Caco-2 (cell line): Measurements from ENCODE around the gene NRCAM. TPM values are rescaled to one million over a fixed set of nuclear protein-coding genes. Genes with fewer than 3 reads are reported as not detected.

Source experiments
- BruUV-seq: library from RNA; stranded (reverse); fragments of 400-500 nt; replicated peaks from 2 replicates; lab custom pipeline; 2021; lab: Mats Ljungman, UMichigan
- CTCF ChIA-PET: fragments of 300-600 bp; sonication (Branson Sonifier 250); formaldehyde crosslinking; loops from one replicate; lab custom pipeline; 2022; ENCODE audit warnings: antibody characterized with exemption; lab: Charles Lee
- POLR2A ChIA-PET: fragments of 300-600 bp; sonication (Branson Sonifier 250); formaldehyde crosslinking; loops from one replicate; lab custom pipeline; 2022; ENCODE audit warnings: antibody characterized with exemption; lab: Charles Lee
- DNase-seq, 2 experiments: peaks; one replicate each; pipeline versions ENCODE4 v3.0.0 to v3.0.0-alpha.2; 2020 to 2022
- H3K27me3 ChIP-seq: replicated peaks from 2 replicates; pipeline ENCODE4 v1.6.0; 2011; ENCODE audit warnings: low read length; ENCODE audit not compliant: control insufficient read depth, insufficient read depth
- H3K36me3 ChIP-seq: 2 replicates; pipeline ENCODE4 v1.5.1; 2011; ENCODE audit warnings: low read length; ENCODE audit not compliant: control insufficient read depth, insufficient read depth
- H3K4me1 ChIP-seq: fragments of 250-450 bp; sonication (Bioruptor Pico); 2 replicates; pipeline ENCODE4 v1.5.1; 2020; ENCODE audit warnings: mild to moderate bottlenecking
- H3K4me3 ChIP-seq: 2 replicates; pipeline ENCODE4 v1.5.1; 2011; ENCODE audit warnings: low read depth, mild to moderate bottlenecking, control low read depth, low read length
- H3K9me3 ChIP-seq: fragments of 250-450 bp; sonication (Bioruptor Pico); 2 replicates; pipeline ENCODE4 v1.5.1; 2020; ENCODE audit warnings: mild to moderate bottlenecking, moderate library complexity
- H3K27ac Mint-ChIP-seq: one replicate; pipeline ENCODE4 v1.8.0; 2022; ENCODE audit warnings: mixed read lengths; ENCODE audit not compliant: unreplicated experiment
- H3K27me3 Mint-ChIP-seq: one replicate; pipeline ENCODE4 v1.8.0; 2022; ENCODE audit warnings: mixed read lengths; ENCODE audit not compliant: insufficient read depth, unreplicated experiment
- H3K36me3 Mint-ChIP-seq: one replicate; pipeline ENCODE4 v1.8.0; 2022; ENCODE audit warnings: mild to moderate bottlenecking, mixed read lengths; ENCODE audit not compliant: insufficient read depth, unreplicated experiment
- H3K4me1 Mint-ChIP-seq: one replicate; pipeline ENCODE4 v1.8.0; 2022; ENCODE audit warnings: low read depth, mixed read lengths; ENCODE audit not compliant: unreplicated experiment
- H3K4me3 Mint-ChIP-seq: one replicate; pipeline ENCODE4 v1.8.0; 2022; ENCODE audit warnings: mild to moderate bottlenecking, moderate library complexity, mixed read lengths; ENCODE audit not compliant: unreplicated experiment
- H3K9me3 Mint-ChIP-seq: one replicate; pipeline ENCODE4 v1.8.0; 2022; ENCODE audit warnings: mixed read lengths; ENCODE audit not compliant: unreplicated experiment
- intact Hi-C: fragments of 100-400 bp; cut with micrococcal nuclease; formaldehyde crosslinking; loops from one replicate; pipeline ENCODE4 v1.10.0; 2022; ENCODE audit not compliant: unreplicated experiment
- total RNA-seq: library from RNA; stranded (reverse); gene quantifications from 2 replicates; pipeline ENCODE4 v1.2.3, GENCODE V29; 2022
- TF ChIP-seq, protein P1 (sequence below), 2 experiments: fragments of 200-600 bp in 1 of 2; IDR thresholded peaks; 1 replicate in 1 of 2; 2 replicates in 1 of 2; pipeline versions ENCODE4 v1.5.1 to v1.8.0; 2011 to 2022; ENCODE audit warnings: antibody characterized with exemption in 1 of 2, control low read depth in 1 of 2, inconsistent platforms in 1 of 2, low read depth in 1 of 2, low read length in 1 of 2, mild to moderate bottlenecking in 1 of 2, moderate library complexity in 1 of 2; ENCODE audit not compliant: insufficient read depth in 1 of 2, severe bottlenecking in 1 of 2, unreplicated experiment in 1 of 2

Gene NRCAM
- total RNA-seq, 1 experiment from 2014 or later: 96.2 TPM

DNA sequence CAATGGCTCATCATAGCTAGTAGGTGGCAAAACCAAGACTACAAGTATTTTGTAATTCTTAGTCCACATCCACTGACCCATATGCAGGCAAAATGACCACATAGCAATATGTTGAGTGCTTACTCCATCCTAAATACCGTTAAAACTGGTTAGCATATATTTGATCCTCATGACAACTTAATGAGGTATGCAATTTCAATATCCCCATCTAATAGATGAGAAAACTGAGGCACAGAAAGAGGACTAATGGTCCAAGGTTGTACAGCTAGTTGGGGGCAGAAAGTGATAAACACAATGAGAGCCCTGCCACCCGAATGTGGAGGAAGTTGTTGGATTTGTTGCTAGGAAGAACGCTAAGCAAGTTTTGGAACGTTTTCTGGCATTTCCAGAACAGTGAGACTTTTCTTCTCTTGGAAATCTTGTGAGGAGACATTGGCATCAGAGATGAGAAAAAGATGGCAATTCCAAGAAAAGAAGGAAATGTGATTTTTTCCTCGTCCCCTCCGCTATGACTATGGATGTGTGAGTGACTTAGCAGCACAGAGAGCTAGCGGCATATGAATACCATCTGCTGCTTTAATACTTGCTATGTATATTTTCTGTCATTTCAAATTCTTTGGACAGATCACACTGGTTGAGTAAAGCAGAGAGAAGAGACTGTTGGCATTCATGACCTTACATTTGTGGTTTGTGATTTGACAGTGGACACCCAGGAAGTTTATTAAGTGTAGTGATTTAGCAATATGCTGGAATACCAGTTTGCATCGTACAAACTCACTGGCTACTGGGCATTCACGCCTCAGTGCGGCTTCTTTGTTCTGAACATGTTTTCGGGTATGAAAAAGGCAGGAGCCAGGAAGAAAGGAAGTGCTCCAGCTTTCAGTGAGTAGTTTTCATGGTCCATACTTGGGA is 51.5 kb downstream of the NRCAM start:
- BruUV-seq: no TSS peak
- POLR2A ChIA-PET: no interaction called here
- no peaks in the 10 kb centered on the region for H3K36me3 ChIP-seq
- H3K4me3 ChIP-seq: no peak overlapping the region
- no peaks in the 10 kb centered on the region for H3K27me3 ChIP-seq
- no peaks in the 10 kb centered on the region for H3K9me3 ChIP-seq
- peaks cover 13% of the 10 kb centered on the region for H3K4me1 Mint-ChIP-seq
- H3K4me1 ChIP-seq: no peaks in the 10 kb centered on the region
- no peak for DNase-seq
- H3K27me3 Mint-ChIP-seq: no peaks in the 10 kb centered on the region
- CTCF ChIA-PET: interaction anchor here (0.6 kb wide), 1 partner anchor 47 kb away, joined by 4 read pairs; no protein-coding TSS in a partner anchor
- no peaks in the 10 kb centered on the region for H3K9me3 Mint-ChIP-seq
- no peak overlapping the region for H3K27ac Mint-ChIP-seq
- H3K4me3 Mint-ChIP-seq: no peak overlapping the region
- H3K36me3 Mint-ChIP-seq: peaks cover 5% of the 10 kb centered on the region
- TF ChIP-seq, protein P1, sequence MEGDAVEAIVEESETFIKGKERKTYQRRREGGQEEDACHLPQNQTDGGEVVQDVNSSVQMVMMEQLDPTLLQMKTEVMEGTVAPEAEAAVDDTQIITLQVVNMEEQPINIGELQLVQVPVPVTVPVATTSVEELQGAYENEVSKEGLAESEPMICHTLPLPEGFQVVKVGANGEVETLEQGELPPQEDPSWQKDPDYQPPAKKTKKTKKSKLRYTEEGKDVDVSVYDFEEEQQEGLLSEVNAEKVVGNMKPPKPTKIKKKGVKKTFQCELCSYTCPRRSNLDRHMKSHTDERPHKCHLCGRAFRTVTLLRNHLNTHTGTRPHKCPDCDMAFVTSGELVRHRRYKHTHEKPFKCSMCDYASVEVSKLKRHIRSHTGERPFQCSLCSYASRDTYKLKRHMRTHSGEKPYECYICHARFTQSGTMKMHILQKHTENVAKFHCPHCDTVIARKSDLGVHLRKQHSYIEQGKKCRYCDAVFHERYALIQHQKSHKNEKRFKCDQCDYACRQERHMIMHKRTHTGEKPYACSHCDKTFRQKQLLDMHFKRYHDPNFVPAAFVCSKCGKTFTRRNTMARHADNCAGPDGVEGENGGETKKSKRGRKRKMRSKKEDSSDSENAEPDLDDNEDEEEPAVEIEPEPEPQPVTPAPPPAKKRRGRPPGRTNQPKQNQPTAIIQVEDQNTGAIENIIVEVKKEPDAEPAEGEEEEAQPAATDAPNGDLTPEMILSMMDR (IDR thresholded peaks at IDR 0.05; ENCODE audit: insufficient read depth in 1 of 2, low read depth in 1 of 2, low read length in 1 of 2, severe bottlenecking in 1 of 2, unreplicated experiment in 1 of 2): no peak
- intact Hi-C loops: no loop called here

DNA sequence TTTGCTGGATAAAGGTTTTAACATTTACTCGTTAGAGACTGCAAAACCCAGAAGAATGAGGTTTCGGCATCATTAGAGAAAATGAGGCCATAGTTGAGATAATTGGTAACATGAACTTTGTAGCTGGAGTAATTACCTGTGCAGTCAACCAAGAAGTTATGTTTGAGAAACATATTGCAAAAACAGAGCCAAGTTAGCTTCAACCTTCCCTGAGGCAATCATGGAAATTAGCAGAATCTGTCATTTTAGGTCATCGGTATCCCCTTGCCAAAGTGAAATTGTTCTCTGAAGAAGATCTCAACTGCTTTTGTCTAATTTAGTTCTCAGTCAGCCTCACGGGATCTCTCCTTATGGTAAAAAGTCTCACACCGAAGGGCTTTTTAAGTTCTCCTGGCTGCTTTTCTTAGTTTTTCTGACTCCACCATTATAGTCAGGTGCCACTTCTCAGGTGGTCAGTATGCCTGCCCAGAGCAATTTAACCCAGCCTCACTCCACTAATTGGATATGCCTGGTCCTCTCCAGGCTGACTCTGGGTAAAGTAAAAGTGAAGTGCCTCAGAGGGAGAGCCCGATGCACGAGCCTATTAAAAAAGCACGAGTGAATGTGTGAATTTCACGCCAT is 52.5 kb downstream of the NRCAM start:
- POLR2A ChIA-PET: no interaction called here
- Histone ChIP-seq H3K36me3 (no peaks in the 10 kb centered on the region), H3K9me3 (no peaks in the 10 kb centered on the region), H3K4me3 (no peak overlapping the region), H3K4me1 (no peaks in the 10 kb centered on the region), H3K27me3 (no peaks in the 10 kb centered on the region)
- CTCF ChIA-PET: no interaction called here
- peaks cover 3% of the 10 kb centered on the region for H3K36me3 Mint-ChIP-seq
- TF ChIP-seq, protein P1 (IDR thresholded peaks at IDR 0.05; ENCODE audit: insufficient read depth in 1 of 2, low read depth in 1 of 2, low read length in 1 of 2, severe bottlenecking in 1 of 2, unreplicated experiment in 1 of 2): no peak
- BruUV-seq: no TSS peak
- no peaks in the 10 kb centered on the region for H3K27me3 Mint-ChIP-seq
- intact Hi-C loops: no loop called here
- no peak overlapping the region for H3K27ac Mint-ChIP-seq
- H3K4me3 Mint-ChIP-seq: no peak overlapping the region
- no peak for DNase-seq
- H3K9me3 Mint-ChIP-seq: no peaks in the 10 kb centered on the region
- peaks cover 13% of the 10 kb centered on the region for H3K4me1 Mint-ChIP-seq

DNA sequence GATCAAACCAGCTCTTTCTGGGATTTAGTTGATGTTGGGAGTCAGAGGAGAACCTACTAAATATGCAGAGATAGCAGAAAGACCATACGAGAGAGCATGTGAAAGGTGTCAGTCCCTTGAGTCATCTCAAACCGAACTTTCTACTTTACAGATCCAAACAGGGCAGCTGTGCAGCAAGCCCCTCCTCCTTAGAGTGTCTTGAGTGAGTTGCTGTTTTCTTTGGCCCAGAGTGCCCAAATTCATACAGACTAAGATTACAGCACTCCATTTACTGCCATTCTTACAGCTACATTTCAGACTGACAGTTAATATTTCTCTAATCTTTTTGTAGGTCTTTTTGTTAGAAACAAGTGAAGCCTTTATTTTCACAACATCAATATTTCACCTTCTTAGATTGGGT is 53.4 kb downstream of the NRCAM start:
- CTCF ChIA-PET: no interaction called here
- H3K27ac Mint-ChIP-seq: no peak overlapping the region
- no peak for DNase-seq
- POLR2A ChIA-PET: no interaction called here
- no peaks in the 10 kb centered on the region for H3K27me3 ChIP-seq
- TF ChIP-seq, protein P1 (IDR thresholded peaks at IDR 0.05; ENCODE audit: insufficient read depth in 1 of 2, low read depth in 1 of 2, low read length in 1 of 2, severe bottlenecking in 1 of 2, unreplicated experiment in 1 of 2): no peak
- H3K36me3 ChIP-seq: no peaks in the 10 kb centered on the region
- no peaks in the 10 kb centered on the region for H3K36me3 Mint-ChIP-seq
- peaks cover 13% of the 10 kb centered on the region for H3K4me1 Mint-ChIP-seq
- H3K4me1 ChIP-seq: no peaks in the 10 kb centered on the region
- no peaks in the 10 kb centered on the region for H3K9me3 ChIP-seq
- BruUV-seq: no TSS peak
- no peaks in the 10 kb centered on the region for H3K9me3 Mint-ChIP-seq
- intact Hi-C loops: no loop called here
- H3K4me3 ChIP-seq: no peak overlapping the region
- no peak overlapping the region for H3K4me3 Mint-ChIP-seq
- no peaks in the 10 kb centered on the region for H3K27me3 Mint-ChIP-seq
